K562 (cell line): ENCODE data around the gene PLSCR5. TPM values are rescaled to one million over a fixed set of nuclear protein-coding genes. Genes with fewer than 3 reads are reported as not detected.

Experiments
- ATAC-seq: fragments of 200-7000 bp; cut with Tn5 transposase; 3 replicates; pipeline ENCODE4 v1.9.1; 2020; ENCODE audit warnings: moderate library complexity
- BruUV-seq: library from RNA; stranded (reverse); fragments of 400-500 nt; replicated peaks from 2 replicates; lab custom pipeline; 2021; lab: Mats Ljungman, UMichigan
- CTCF ChIA-PET: fragments of 300-600 bp; formaldehyde crosslinking; extraction: SDS; loops from one replicate; lab custom pipeline; 2021; ENCODE audit warnings: low intra/inter-chr PET ratio; lab: Yijun Ruan, JAX
- POLR2A ChIA-PET: fragments of 300-600, 350-650 bp; sonication (Branson Sonifier 250); formaldehyde crosslinking; extraction: SDS; loops from one replicate; lab custom pipeline; 2021; ENCODE audit warnings: antibody characterized with exemption, inconsistent platforms; lab: Yijun Ruan, JAX
- DNase-seq, 4 experiments: peaks; one replicate each; pipeline versions ENCODE4 v3.0.0 to v3.0.0-alpha.2; 2011 to 2018; ENCODE audit warnings: low spot score in 3 of 4, mixed read lengths in 3 of 4; ENCODE audit errors: extremely low read depth in 1 of 4
- FAIRE-seq: peaks from 2 replicates; lab custom pipeline; 2011; peaks lifted over from hg19 to GRCh38; lab: Jason Lieb, UNC
- H2AFZ ChIP-seq: 2 replicates; pipeline ENCODE4 v1.6.0; 2011; ENCODE audit warnings: low read depth, low read length, control low read depth, inconsistent platforms
- H3K27ac ChIP-seq: fragments of 200-600 bp; 3 replicates; pipeline ENCODE4 v1.8.0; 2011; ENCODE audit warnings: low read depth, mild to moderate bottlenecking, control low read depth, inconsistent platforms, low read length, moderate library complexity, mixed read lengths; ENCODE audit errors: extremely low read depth
- H3K27me3 ChIP-seq, 2 experiments: fragments of 300-600 bp in 1 of 2; 2 replicates in 1 of 2; 3 replicates in 1 of 2; pipeline versions ENCODE4 v1.6.0 to v1.8.0; 2011; ENCODE audit warnings: inconsistent platforms in 2 of 2, low read length in 2 of 2, mild to moderate bottlenecking in 1 of 2, mixed read lengths in 1 of 2, moderate library complexity in 1 of 2; ENCODE audit not compliant: control insufficient read depth in 2 of 2, insufficient read depth in 2 of 2
- H3K36me3 ChIP-seq: fragments of 300-600 bp; 3 replicates; pipeline ENCODE4 v1.8.0; 2011; ENCODE audit warnings: mild to moderate bottlenecking, low read length, inconsistent platforms; ENCODE audit not compliant: control insufficient read depth, insufficient read depth
- H3K4me1 ChIP-seq, 2 experiments: fragments of 200-600 bp in 1 of 2; replicated peaks in 1 of 2; 2 replicates in 1 of 2; 3 replicates in 1 of 2; pipeline versions ENCODE4 v1.5.1 to v1.8.0; 2011; ENCODE audit warnings: inconsistent platforms in 2 of 2, low read length in 2 of 2, mild to moderate bottlenecking in 1 of 2, mixed read lengths in 1 of 2, moderate library complexity in 1 of 2; ENCODE audit not compliant: control insufficient read depth in 2 of 2, insufficient read depth in 2 of 2
- H3K4me2 ChIP-seq: 2 replicates; pipeline ENCODE4 v1.6.1; 2011; ENCODE audit warnings: low read length, control low read depth, inconsistent platforms, mixed read lengths; ENCODE audit not compliant: insufficient read depth
- H3K4me3 ChIP-seq: fragments of 200-600 bp; sonication (generic), shearing (Covaris generic); 2 replicates; pipeline ENCODE4 v1.5.1; 2016; ENCODE audit warnings: control low read depth, inconsistent platforms
- H3K79me2 ChIP-seq: fragments of 200-600 bp; 3 replicates; pipeline ENCODE4 v1.8.0; 2011; ENCODE audit warnings: low read length, inconsistent platforms; ENCODE audit not compliant: control insufficient read depth, insufficient read depth
- H3K9ac ChIP-seq, 2 experiments: 2 replicates each; pipeline versions ENCODE4 v1.6.0 to v1.6.1; 2011; ENCODE audit warnings: low read depth in 2 of 2, low read length in 2 of 2, control low read depth in 1 of 2, inconsistent platforms in 1 of 2, mild to moderate bottlenecking in 1 of 2, mixed read lengths in 1 of 2; ENCODE audit not compliant: insufficient read depth in 1 of 2
- H3K9me1 ChIP-seq: one replicate; pipeline ENCODE4 v1.6.0; 2011; ENCODE audit warnings: inconsistent platforms, mild to moderate bottlenecking, low read length, moderate library complexity; ENCODE audit not compliant: control insufficient read depth, insufficient read depth
- H3K9me3 ChIP-seq: replicated peaks from 2 replicates; pipeline ENCODE4 v1.5.1; 2011; ENCODE audit warnings: low read depth, low read length, inconsistent platforms; ENCODE audit not compliant: control insufficient read depth, insufficient read depth
- H4K20me1 ChIP-seq: replicated peaks from 2 replicates; pipeline ENCODE4 v1.6.1; 2011; ENCODE audit warnings: low read length, inconsistent platforms, mixed read lengths; ENCODE audit not compliant: control insufficient read depth, insufficient read depth
- GATA2 ChIP-seq: sonication (generic); formaldehyde crosslinking; IDR thresholded peaks from 2 replicates; pipeline ENCODE4 v1.4.0; 2020; ENCODE audit warnings: mild to moderate bottlenecking, missing genetic modification reagents
- RBBP5 ChIP-seq: fragments of 200-600 bp; sonication (generic); IDR thresholded peaks from 2 replicates; pipeline ENCODE4 v1.6.1; 2012; ENCODE audit warnings: borderline replicate concordance, mild to moderate bottlenecking, low read length, control low read depth, inconsistent platforms; ENCODE audit not compliant: insufficient read depth, poor library complexity, severe bottlenecking
- RFX1 ChIP-seq: fragments of 450-650 bp; IDR thresholded peaks from 2 replicates; pipeline ENCODE4 v1.6.1; 2016; ENCODE audit warnings: mild to moderate bottlenecking, moderate library complexity
- WGBS: fragments of 100-300 bp; shearing (Covaris generic); methylation state at CpG from one replicate; pipeline ENCODE4 v1.1.6; 2016; ENCODE audit warnings: low coverage, mixed read lengths; ENCODE audit not compliant: insufficient coverage; ENCODE audit errors: missing lambda C conversion rate; 5-methylcytosine and 5-hydroxymethylcytosine counted together
- in situ Hi-C: fragments of 300-500 bp; cut with MboI; formaldehyde crosslinking; loops from 4 replicates; pipeline ENCODE4 v1.15.0; 2018; ENCODE audit warnings: inconsistent platforms, mixed read lengths
- intact Hi-C: fragments of 100-400 bp; cut with micrococcal nuclease; formaldehyde crosslinking; loops from 2 replicates; pipeline ENCODE4 v1.14.2; 2022
- polyA plus RNA-seq, 8 experiments: library from polyadenylated mRNA; depleted of rRNA in 4 of 8; stranded (reverse) in 5 of 8; unstranded in 3 of 8; fragments of >200 nt; fragmentation: Nextera tagmentation in 2 of 8; fragmentation: Illumina TruSeq in 1 of 8; extraction: Ambion mirVana in 2 of 8; extraction: Trizol in 1 of 8; gene quantifications; 2 replicates each; pipeline versions ENCODE4 v1.2.1 to v1.2.3, GENCODE V29; 2011 to 2014; ENCODE audit warnings: inconsistent platforms in 1 of 8, missing spikeins in 1 of 8
- total RNA-seq, 7 experiments: library from RNA; depleted of rRNA in 6 of 7; stranded (reverse); fragments of >200 nt in 6 of 7; fragmentation: Illumina TruSeq in 2 of 7; extraction: Trizol in 2 of 7; gene quantifications; 2 replicates each; pipeline versions ENCODE4 v1.2.1 to v1.2.3, GENCODE V29; 2011 to 2021; ENCODE audit warnings: low replicate concordance in 1 of 7

Gene PLSCR5
- total and polyA plus RNA-seq, 9 of the 15 experiments (the other 6 are each of a cell fraction or from before 2014, with no cell fraction given) = not detected

- intact Hi-C loops = no loop called here
- ATAC-seq = no peak
- ChIA-PET POLR2A (no interaction called here), CTCF (no interaction called here)
- Histone ChIP-seq H3K79me2 (no peaks in the 10 kb centered on the region), H3K27me3 (no peaks in the 10 kb centered on the region), H3K9me1 (no peaks in the 10 kb centered on the region), H3K4me2 (no peak overlapping the region), H4K20me1 (no peaks in the 10 kb centered on the region), H3K4me1 (no peaks in the 10 kb centered on the region), H2AFZ (no peak overlapping the region), H3K9ac (no peak overlapping the region), H3K36me3 (no peaks in the 10 kb centered on the region), H3K4me3 (no peak overlapping the region), H3K9me3 (no peaks in the 10 kb centered on the region), H3K27ac (no peak overlapping the region)
- no peak for FAIRE-seq
- in situ Hi-C loops = no loop called here
- TF ChIP-seq RFX1 (peak; percentile 72), RBBP5 (no peak)
- no TSS peak for BruUV-seq
- no peak for DNase-seq
Measured at GRCh38 chr3:146621723-146622122, 16.6 kb upstream of the PLSCR5 start.

- H3K4me1 ChIP-seq = no peaks in the 10 kb centered on the region
- POLR2A ChIA-PET = no interaction called here
- intact Hi-C loops (no loop called here), in situ Hi-C loops (no loop called here)
- no peak for TF ChIP-seq GATA2
- H4K20me1 ChIP-seq = no peaks in the 10 kb centered on the region
- no peak overlapping the region for H3K27ac ChIP-seq
- no peak overlapping the region for H3K9ac ChIP-seq
- no peaks in the 10 kb centered on the region for H3K79me2 ChIP-seq
- H3K27me3 ChIP-seq = no peaks in the 10 kb centered on the region
- DNase-seq (no peak), ATAC-seq (no peak), FAIRE-seq (no peak)
- H3K9me3 ChIP-seq = no peaks in the 10 kb centered on the region
- no peak overlapping the region for H3K4me3 ChIP-seq
- 0% methylated on average over 2 of the region's 2 CpGs for WGBS
- no TSS peak for BruUV-seq
- CTCF ChIA-PET = no interaction called here
- no peaks in the 10 kb centered on the region for H3K36me3 ChIP-seq
- H3K4me2 ChIP-seq = no peak overlapping the region
- no peaks in the 10 kb centered on the region for H3K9me1 ChIP-seq
- H2AFZ ChIP-seq = no peak overlapping the region
Measured at GRCh38 chr3:146612015-146612414, 6.9 kb upstream of the PLSCR5 start.
